DMS114 treated with DMSO at 0.1 percent for 48 hours (cell line): ENCODE results near the gene AP2A2.

Source experiments
- DNase-seq: peaks from one replicate; lab custom pipeline; 2025; ENCODE audit not compliant: unreplicated experiment; lab: John Stamatoyannopoulos, UW

Gene AP2A2

GRCh38 chr11:1052133-1053011 is 126.7 kb downstream of the AP2A2 start:
- DNase-seq: no peak

GRCh38 chr11:1053121-1053901 is 127.6 kb downstream of the AP2A2 start:
- no peak for DNase-seq

- DNase-seq: no peak
These were observed 128.8 kb downstream of the AP2A2 start for GRCh38 chr11:1054143-1055108.

- DNase-seq: no peak
These were observed 129.5 kb downstream of the AP2A2 start for GRCh38 chr11:1055109-1055703.

- DNase-seq: no peak
These were observed 130.5 kb downstream of the AP2A2 start for GRCh38 chr11:1055990-1056771.

- no peak for DNase-seq
These were observed 132.1 kb downstream of the AP2A2 start for GRCh38 chr11:1057806-1058205.

- no peak for DNase-seq
These were observed 134.1 kb downstream of the AP2A2 start for GRCh38 chr11:1059759-1060158.

GRCh38 chr11:1060410-1060809 is 134.7 kb downstream of the AP2A2 start:
- no peak for DNase-seq

GRCh38 chr11:1060852-1061616 is 135.4 kb downstream of the AP2A2 start:
- DNase-seq: no peak
